Thyroid gland (tissue), 4 donors: ENCODE results near the gene NOCT.

Source experiments
- CTCF ChIP-seq, 6 experiments: fragments of 200-600 bp in 3 of 6; fragments of 450-650 bp in 3 of 6; sonication (generic) in 3 of 6; IDR thresholded peaks; one replicate each; pipeline ENCODE4 v1.5.1; 2016 to 2019; ENCODE audit warnings: antibody characterized with exemption in 6 of 6, mild to moderate bottlenecking in 2 of 6, inconsistent platforms in 1 of 6, moderate library complexity in 1 of 6
- POLR2A ChIP-seq, 2 donors: fragments of 450-650 bp; IDR thresholded peaks; one replicate each; pipeline ENCODE4 v1.6.1; 2017; ENCODE audit warnings: antibody characterized with exemption in 2 of 2, mild to moderate bottlenecking in 2 of 2, moderate library complexity in 1 of 2

GRCh38 chr4:139015269-139015947 lies at the start of gene NOCT:
- TF ChIP-seq CTCF (IDR thresholded peaks at IDR 0.05), result peak in 4 of 6 experiments; percentile 16 to 42 (median 32)
- TF ChIP-seq POLR2A (IDR thresholded peaks at IDR 0.05), result peak; percentile 82 to 99
